Omental fat pad (tissue), 4 donors: ENCODE measurements around the gene GCDH. TPM values are rescaled to one million over a fixed set of nuclear protein-coding genes. Genes with fewer than 3 reads are reported as not detected.
"Not testable (repeated sequence)": the region's sequence is repeated elsewhere in the genome, so short reads cannot be mapped to it uniquely, and the experiment has no call there.

Source experiments
- ATAC-seq: fragments of 150-250 bp; one replicate; pipeline ENCODE4 v1.9.1; 2016; ENCODE audit warnings: mild to moderate bottlenecking, moderate library complexity; ENCODE audit not compliant: low FRiP score
- DNase-seq: peaks from one replicate; pipeline ENCODE4 v3.0.0-alpha.2; 2019; ENCODE audit warnings: low spot score
- total RNA-seq, 4 donors: library from RNA; depleted of rRNA; stranded (reverse); fragments of >200 nt; gene quantifications; one replicate each; pipeline ENCODE4 v1.1.0, GENCODE V29; 2016
- TF ChIP-seq, protein P1 (sequence below), 3 donors: fragments of 450-650 bp; IDR thresholded peaks; one replicate each; pipeline ENCODE4 v1.5.1; 2016 to 2017; ENCODE audit warnings: antibody characterized with exemption in 3 of 3, mild to moderate bottlenecking in 3 of 3, moderate library complexity in 2 of 3

GCDH gene
- total RNA-seq, 4 donors from 2014 or later = 36.1 to 51.4 (median 45.2) TPM

- TF ChIP-seq, protein P1, sequence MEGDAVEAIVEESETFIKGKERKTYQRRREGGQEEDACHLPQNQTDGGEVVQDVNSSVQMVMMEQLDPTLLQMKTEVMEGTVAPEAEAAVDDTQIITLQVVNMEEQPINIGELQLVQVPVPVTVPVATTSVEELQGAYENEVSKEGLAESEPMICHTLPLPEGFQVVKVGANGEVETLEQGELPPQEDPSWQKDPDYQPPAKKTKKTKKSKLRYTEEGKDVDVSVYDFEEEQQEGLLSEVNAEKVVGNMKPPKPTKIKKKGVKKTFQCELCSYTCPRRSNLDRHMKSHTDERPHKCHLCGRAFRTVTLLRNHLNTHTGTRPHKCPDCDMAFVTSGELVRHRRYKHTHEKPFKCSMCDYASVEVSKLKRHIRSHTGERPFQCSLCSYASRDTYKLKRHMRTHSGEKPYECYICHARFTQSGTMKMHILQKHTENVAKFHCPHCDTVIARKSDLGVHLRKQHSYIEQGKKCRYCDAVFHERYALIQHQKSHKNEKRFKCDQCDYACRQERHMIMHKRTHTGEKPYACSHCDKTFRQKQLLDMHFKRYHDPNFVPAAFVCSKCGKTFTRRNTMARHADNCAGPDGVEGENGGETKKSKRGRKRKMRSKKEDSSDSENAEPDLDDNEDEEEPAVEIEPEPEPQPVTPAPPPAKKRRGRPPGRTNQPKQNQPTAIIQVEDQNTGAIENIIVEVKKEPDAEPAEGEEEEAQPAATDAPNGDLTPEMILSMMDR (IDR thresholded peaks at IDR 0.05) = no peak
- no peak for DNase-seq
- no peak for ATAC-seq
Measured at GRCh38 chr19:12884627-12884925, 6.4 kb upstream of the GCDH start.

DNA sequence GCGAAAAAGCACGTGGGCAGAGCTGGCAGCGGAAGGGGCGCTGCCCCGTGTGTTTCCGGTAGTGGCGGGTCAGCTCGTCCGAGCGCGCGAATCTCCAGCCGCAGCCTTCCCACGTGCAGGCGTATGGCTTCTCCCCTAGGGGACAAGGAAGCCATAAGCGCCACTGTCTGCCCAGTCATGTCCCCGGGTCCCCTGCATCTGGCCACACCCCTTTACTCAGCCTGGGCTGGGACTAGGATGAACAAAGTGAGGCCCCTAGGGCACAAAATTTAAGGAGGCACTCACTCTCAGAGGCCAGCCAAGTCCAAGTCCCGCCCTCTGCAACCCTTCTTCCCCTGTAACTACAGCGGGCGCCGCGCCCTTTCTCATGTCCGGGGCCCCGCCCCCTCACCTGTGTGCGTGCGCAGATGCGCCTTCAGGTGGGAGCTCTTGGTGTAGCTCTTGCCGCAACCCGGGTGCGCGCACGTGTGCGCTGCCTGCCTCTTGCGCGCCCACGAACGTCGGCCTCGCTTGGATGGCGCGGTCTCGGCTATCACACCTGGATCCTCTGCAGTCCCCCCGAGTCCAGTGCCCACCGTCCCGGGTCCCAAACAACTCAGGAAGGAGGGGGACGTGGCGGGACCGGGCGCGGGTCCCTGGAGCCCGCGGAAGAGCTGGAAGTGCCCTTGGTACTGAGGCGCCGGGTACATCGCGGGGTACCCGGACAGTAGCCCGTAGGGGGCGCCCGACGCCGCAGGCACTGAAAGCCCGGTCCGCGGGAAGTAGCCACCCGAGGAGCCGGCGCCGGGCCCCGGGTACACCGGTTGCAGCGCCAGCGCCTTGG lies 5.8 kb upstream of the GCDH start:
- no peak for ATAC-seq
- no peak for DNase-seq
- TF ChIP-seq, protein P1 (IDR thresholded peaks at IDR 0.05) = no peak

DNA sequence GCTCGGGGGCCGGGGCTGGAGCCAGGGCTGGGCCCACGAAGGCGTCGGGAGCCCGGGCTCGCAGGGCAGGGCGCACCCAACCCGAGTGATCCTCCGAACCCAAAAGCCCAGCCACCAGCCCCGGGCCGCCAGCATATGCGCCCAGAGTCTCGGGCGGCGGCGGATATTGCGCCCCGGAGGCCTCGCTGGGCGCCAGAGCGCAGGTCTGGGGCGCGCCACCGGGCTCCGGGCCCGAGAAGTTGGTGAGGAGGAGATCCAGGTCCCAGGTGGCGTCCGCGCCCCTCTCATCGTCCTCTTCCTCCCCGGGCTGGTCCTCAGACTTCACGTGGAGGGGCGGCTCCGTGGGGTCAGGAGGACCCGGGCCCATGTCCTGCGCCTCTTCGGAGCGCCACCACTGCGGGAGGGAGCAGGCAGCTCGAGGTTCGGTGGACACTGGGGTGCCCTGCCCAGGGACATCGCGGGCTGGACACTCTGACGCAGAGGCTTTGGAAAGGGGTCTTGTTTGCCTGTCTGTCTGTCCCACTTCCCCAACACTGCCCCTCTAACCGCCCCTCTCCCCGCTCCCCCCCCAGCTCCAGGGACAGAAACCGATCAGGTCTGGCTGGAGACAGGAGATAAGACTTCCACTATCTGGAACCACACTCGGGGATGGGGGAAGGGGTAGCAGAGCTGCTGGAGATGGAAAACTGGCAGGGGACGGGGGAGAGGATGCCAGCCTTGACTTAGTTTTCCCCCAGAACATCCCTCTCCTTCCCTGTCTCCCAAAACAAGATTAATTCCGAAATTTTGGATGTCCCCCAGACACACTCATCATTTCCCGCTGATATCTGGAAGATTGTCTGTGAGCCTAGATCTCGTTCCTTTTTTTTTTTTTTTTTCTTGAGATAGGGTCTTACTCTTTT lies 5.0 kb upstream of the GCDH start:
- TF ChIP-seq, protein P1 (IDR thresholded peaks at IDR 0.05) = no peak
- no peak for ATAC-seq

GRCh38 chr19:12886651-12886968 lies 4.3 kb upstream of the GCDH start:
- DNase-seq (no peak), ATAC-seq (no peak)
- TF ChIP-seq, protein P1 (IDR thresholded peaks at IDR 0.05) = no peak

More for the DNA sequence above, 5.0 kb upstream of the GCDH start:
- no peak for DNase-seq

- ATAC-seq (no peak), DNase-seq (no peak)
- TF ChIP-seq, protein P1 (IDR thresholded peaks at IDR 0.05) = no peak
Measured at GRCh38 chr19:12886969-12887747, 3.8 kb upstream of the GCDH start, which contains the start of gene KLF1. Gene KLF1, minus strand, starts transcription at chr19:12887201. Its CDS starts 61 bp downstream, at chr19:12887140.

- TF ChIP-seq, protein P1 (IDR thresholded peaks at IDR 0.05) = no peak
- DNase-seq (no peak), ATAC-seq (no peak)
Measured at GRCh38 chr19:12888006-12888603, 2.9 kb upstream of the GCDH start.

DNA sequence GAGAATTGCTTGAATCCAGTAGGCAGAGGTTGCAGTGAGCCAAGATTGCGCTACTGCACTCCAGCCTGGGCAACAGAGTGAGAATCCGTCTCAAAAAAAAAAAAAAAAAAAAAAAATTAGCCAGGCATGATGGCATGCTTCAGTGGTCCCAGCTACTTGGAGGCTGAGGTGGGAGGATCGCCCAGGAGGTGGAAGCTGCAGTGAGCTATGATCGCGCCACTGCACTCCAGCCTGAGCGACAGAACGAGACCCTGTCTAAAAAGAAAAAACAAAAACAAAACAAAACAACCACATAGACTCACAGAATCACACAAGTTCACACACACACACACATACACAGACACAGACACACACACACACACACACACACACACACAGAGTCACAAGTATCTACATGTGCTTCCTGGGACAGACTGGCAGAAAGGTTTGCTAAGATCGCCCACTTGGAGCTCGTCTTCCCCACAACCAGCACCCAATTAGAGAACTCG lies 617 bp upstream of the GCDH start:
- not testable (repeated sequence) for DNase-seq

More for the DNA sequence above, 617 bp upstream of the GCDH start:
- ATAC-seq = not testable (repeated sequence)
